HG03159 (cell line): Measurements from ENCODE around the gene EIF1.

Experiments used
- ATAC-seq: cut with Tn5 transposase; IDR thresholded peaks from one replicate; pipeline ENCODE4 v1.9.1; 2021; ENCODE audit warnings: mild to moderate bottlenecking, moderate library complexity; ENCODE audit not compliant: unreplicated experiment

EIF1 gene

DNA sequence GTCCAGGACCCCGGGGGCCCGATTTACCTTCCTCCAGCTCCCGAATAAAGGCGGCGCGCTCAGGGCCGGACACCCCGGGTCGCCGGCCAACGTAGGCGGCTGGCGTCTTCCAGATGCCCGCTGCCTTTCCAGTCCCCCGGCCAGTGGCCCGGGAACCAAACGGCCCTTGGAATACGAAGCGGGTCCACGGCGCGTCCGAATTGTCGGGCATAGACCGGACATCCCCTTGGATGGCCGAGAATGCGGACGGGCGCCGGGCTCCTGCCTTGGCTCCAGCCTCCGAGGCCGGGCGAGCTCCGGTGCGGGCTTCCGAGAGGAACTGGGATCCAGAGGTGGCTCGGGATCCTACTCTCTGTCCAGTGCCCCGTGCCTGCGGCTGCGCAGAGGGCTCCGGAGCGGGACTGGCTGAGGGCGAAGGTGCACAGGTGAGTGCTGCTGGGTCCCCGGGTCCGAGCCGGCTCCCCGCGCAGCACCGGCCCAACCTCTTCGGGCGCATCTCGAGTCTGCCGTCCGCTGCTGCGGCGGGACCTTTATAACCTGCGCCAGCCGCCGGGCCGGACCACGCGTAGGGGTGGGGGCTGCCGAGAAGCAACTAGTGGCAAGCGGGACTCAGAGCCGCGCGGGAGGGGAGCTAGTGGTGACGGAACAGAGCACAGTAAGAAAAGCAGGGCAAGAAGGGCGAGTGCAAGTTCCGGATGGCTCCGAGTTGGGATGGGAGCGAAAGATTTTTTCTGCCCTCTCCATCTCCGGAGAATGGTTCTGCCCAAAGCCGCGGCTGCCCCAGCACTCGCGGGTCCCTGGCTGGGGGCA lies 45.7 kb downstream of the EIF1 start, which contains the start of gene HAP1:
Gene HAP1, minus strand, starts transcription at position 505 of the 810 bp plus-strand sequence. Its CDS starts 9 bp downstream, at position 496.
- no peak for ATAC-seq

DNA sequence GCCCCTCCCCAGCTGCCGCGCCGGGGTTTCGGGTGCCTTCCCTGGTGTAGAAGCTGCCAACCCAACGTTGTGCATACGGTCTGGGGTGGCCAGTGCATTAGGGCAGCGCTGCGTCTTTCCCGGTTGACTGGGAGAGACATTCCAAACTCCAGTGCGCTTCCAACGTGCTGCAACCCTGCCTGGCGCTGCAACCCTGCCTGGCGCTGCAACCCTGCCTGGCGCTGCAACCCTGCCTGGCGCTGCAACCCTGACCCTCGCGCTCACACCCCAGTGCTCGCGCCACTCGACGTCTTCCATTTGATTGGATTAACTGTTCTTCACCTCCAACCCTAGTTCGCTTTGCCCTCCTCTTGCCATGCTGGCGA lies 46.2 kb downstream of the EIF1 start:
- ATAC-seq: no peak

DNA sequence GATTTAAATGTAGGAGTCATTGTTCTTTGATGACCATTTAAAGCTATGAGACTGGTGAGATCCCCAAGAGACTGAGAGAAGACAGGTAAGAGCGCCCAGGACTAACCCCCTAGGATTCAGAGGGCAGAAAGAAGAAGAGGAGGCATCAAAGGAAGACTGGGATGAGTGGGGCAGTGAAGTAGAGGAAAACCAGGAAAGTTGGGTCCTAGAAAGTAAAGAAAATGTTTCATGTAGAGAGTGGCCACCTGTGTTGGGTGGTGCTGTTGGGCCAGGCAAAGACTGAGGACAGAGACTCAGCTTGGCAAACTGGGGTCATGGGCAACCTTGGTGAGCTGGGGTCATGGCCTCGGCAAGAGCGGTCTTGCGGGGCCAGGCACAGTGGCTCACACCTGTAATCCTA lies 47.1 kb downstream of the EIF1 start:
- no peak for ATAC-seq

DNA sequence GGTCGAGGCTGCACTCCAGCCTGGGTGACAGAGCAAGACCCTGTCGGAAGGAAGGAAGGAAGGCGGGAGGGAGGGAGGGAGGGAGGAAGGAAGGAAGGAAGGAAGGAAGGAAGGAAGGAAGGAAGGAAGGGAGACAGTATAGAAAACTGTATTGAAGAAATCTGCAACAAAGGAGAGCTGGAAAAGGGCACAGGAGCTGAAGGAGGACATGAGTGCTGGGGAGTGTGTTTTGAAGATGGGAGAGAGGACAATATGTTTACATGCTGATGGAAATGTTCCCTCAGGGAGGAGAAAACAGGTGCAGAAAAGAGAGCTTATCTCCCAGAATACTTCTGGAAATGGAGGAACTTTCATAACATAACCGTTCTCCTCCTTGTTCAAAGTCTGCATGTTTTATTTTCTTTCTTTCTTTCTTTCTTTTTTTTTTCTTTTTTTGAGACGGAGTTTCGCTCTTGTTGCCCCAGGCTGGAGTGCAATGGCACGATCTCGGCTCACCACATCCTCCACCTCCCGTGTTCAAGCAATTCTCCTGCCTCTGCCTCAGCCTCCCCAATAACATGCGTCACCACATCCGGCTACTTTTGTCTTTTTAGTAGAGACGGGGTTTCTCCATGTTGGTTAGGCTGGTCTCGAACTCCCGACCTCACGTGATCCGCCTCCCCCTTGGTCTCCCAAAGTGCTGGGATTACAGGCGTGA lies 48.4 kb downstream of the EIF1 start:
- ATAC-seq: no peak

GRCh38 chr17:41737680-41738023 lies 49.0 kb downstream of the EIF1 start:
- peak; percentile 7 for ATAC-seq

DNA sequence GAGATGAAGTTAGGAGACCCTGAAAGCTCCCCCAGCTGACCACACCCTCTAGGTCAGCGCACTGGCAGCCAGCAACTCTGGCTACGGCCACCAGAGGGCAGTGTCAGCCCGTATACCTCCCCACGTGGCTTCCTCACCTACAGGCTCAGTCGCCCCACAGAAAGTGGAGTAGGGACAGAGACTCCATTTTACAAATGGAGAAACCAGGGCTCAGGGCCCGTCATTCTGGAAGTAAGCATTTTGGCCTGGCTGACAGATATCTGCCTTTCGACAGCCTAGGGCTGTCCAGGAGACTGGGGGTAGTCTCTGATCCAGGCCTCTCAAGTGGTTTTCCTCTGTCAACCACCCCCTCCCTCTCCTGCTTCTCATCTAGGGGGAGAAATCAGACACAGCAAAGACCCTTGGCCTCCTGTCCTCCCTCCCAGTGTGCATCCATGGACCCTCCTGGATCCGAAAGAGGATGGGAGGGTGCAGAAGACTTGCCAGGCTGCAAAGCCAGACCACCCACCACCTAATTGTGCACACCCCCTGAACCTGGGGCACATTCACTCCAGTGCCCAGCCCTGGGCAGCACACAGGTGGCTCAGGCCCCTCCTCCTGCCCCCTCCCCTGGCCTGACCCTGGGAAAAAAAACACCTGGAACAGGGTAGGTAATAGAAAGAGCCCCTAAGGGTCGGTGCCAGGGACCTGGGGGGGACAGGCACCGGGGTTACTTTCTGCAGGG lies 49.6 kb downstream of the EIF1 start:
- peak; percentile 68 for ATAC-seq

- no peak for ATAC-seq
These were observed 50.1 kb downstream of the EIF1 start for GRCh38 chr17:41738801-41739112.

- ATAC-seq: no peak
These were observed 51.1 kb downstream of the EIF1 start for GRCh38 chr17:41739661-41740352.

GRCh38 chr17:41740506-41740905 lies 51.8 kb downstream of the EIF1 start:
- ATAC-seq: no peak

GRCh38 chr17:41741709-41742108 lies 53.0 kb downstream of the EIF1 start:
- no peak for ATAC-seq
